WTC11 (cell line): ENCODE results near the gene NOL9.

ENCODE experiments used
- AFF4 ChIP-seq: sonication (generic); formaldehyde crosslinking; IDR thresholded peaks from 2 replicates; pipeline ENCODE4 v1.8.1; 2023; ENCODE audit warnings: mild to moderate bottlenecking, missing genetic modification reagents, borderline replicate concordance
- CTCF ChIP-seq: fragments of 200-600 bp; IDR thresholded peaks from 2 replicates; pipeline ENCODE4 v1.8.0; 2022; ENCODE audit warnings: antibody characterized with exemption
- EMX1 ChIP-seq: fragments of 250-450 bp; sonication (Bioruptor Pico); IDR thresholded peaks from 2 replicates; pipeline ENCODE4 v1.8.0; 2021; ENCODE audit warnings: mild to moderate bottlenecking
- GABPB1 ChIP-seq: sonication (generic); formaldehyde crosslinking; IDR thresholded peaks from 2 replicates; pipeline ENCODE4 v1.8.1; 2023; ENCODE audit warnings: mild to moderate bottlenecking, missing genetic modification reagents
- JUN ChIP-seq: sonication (generic); formaldehyde crosslinking; IDR thresholded peaks from 2 replicates; pipeline ENCODE4 v1.8.0; 2023; ENCODE audit warnings: mild to moderate bottlenecking, missing genetic modification reagents
- KAT7 ChIP-seq: sonication (generic); formaldehyde crosslinking; IDR thresholded peaks from 2 replicates; pipeline ENCODE4 v1.8.1; 2023; ENCODE audit warnings: missing genetic modification reagents, mild to moderate bottlenecking, borderline replicate concordance
- PRRX2 ChIP-seq: fragments of 250-450 bp; sonication (Bioruptor Pico); IDR thresholded peaks from 2 replicates; pipeline ENCODE4 v1.8.0; 2021; ENCODE audit warnings: mild to moderate bottlenecking
- USF2 ChIP-seq: sonication (generic); formaldehyde crosslinking; IDR thresholded peaks from 2 replicates; pipeline ENCODE4 v1.8.1; 2023; ENCODE audit warnings: mild to moderate bottlenecking, missing genetic modification reagents, moderate library complexity
- ZBTB43 ChIP-seq: sonication (generic); formaldehyde crosslinking; IDR thresholded peaks from 2 replicates; pipeline ENCODE4 v1.8.1; 2023; ENCODE audit warnings: mild to moderate bottlenecking, missing genetic modification reagents
- TF ChIP-seq, protein P1 (sequence below): sonication (generic); formaldehyde crosslinking; IDR thresholded peaks from 2 replicates; pipeline ENCODE4 v1.8.1; 2022; ENCODE audit warnings: missing genetic modification reagents, borderline replicate concordance
- TF ChIP-seq, protein P2 (sequence below): sonication (generic); formaldehyde crosslinking; IDR thresholded peaks from 2 replicates; pipeline ENCODE4 v1.8.0; 2022; ENCODE audit warnings: mild to moderate bottlenecking, missing genetic modification reagents

DNA sequence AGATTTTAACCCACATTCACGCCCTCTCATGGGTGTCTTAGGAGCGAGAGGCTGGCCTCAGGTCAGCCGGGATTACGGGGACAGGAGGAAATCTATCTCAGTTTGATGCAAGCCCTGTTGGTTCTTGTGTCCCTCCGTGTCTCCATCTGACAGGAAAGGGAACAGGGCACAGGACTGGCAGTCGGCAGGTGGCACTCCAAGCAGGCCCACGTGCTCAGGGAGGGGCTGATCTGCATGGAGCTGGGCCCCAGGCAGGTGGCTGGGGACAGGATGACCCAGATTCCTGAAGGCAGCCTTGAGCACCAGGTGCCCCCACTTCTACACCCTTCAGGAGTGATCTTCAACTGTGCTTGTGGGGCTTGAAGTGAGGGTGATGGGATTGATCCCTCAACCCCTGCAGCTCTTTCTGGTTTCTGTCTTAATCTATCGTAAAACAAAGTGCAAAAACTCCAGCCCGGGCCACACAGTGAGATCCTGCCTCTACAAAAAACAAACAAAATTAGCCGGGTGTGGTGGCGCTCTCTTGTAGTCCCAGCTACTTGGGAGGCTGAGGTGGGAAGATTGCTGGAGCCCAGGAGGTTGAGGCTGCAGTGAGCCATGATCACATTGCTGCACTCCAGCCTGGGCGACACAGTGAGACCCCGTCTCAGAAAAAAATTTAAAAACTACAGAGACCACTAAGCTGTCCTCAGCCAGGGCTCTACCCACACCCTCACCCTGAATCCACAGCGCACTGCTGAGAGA lies 71.1 kb downstream of the NOL9 start:
- TF ChIP-seq CTCF = no peak
- TF ChIP-seq, protein P1, sequence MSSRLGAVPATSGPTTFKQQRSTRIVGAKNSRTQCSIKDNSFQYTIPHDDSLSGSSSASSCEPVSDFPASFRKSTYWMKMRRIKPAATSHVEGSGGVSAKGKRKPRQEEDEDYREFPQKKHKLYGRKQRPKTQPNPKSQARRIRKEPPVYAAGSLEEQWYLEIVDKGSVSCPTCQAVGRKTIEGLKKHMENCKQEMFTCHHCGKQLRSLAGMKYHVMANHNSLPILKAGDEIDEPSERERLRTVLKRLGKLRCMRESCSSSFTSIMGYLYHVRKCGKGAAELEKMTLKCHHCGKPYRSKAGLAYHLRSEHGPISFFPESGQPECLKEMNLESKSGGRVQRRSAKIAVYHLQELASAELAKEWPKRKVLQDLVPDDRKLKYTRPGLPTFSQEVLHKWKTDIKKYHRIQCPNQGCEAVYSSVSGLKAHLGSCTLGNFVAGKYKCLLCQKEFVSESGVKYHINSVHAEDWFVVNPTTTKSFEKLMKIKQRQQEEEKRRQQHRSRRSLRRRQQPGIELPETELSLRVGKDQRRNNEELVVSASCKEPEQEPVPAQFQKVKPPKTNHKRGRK = no peak
- TF ChIP-seq, protein P2, sequence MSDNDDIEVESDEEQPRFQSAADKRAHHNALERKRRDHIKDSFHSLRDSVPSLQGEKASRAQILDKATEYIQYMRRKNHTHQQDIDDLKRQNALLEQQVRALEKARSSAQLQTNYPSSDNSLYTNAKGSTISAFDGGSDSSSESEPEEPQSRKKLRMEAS (CRISPR knock-in tag) = no peak
- TF ChIP-seq EMX1 (CRISPR knock-in tag) = no peak
- no peak for TF ChIP-seq ZBTB43 (CRISPR knock-in tag)
- no peak for TF ChIP-seq JUN (CRISPR knock-in tag)
- TF ChIP-seq GABPB1 (CRISPR knock-in tag) = no peak
- no peak for TF ChIP-seq PRRX2 (CRISPR knock-in tag)
- no peak for TF ChIP-seq USF2 (CRISPR knock-in tag)
- no peak for TF ChIP-seq KAT7 (CRISPR knock-in tag)
- no peak for TF ChIP-seq AFF4
